ENCODE data around the gene EPHA8. TPM values are rescaled to one million over a fixed set of nuclear protein-coding genes. Genes with fewer than 3 reads are reported as not detected.

Gene EPHA8
- total and polyA plus RNA-seq, 3 donors from 2014 or later: 2.3 to 6.0 (median 5.2) TPM

- TF ChIP-seq CTCF (IDR thresholded peaks at IDR 0.05) (no peak), POLR2A (IDR thresholded peaks at IDR 0.05) (no peak)
- no peak for DNase-seq
- 86 to 89% methylated on average over 12 to 30 of the region's 30 CpGs for WGBS, 2 donors
- H3K9me3 ChIP-seq: no peaks in the 10 kb centered on the region
- no peaks in the 10 kb centered on the region for H3K36me3 ChIP-seq (ENCODE audit: low read depth, missing control alignments)
- intact Hi-C loops (cut with DNase I; ENCODE audit: low total_unique reads): no loop called here
- H3K4me3 ChIP-seq: no peak overlapping the region
- no peaks in the 10 kb centered on the region for H3K27me3 ChIP-seq
- no peaks in the 10 kb centered on the region for H3K4me1 ChIP-seq
- H3K27ac ChIP-seq: no peak overlapping the region
Observed at GRCh38 chr1:22597301-22597965, 34.1 kb downstream of the EPHA8 start.

- Histone ChIP-seq H3K27me3 (no peaks in the 10 kb centered on the region), H3K4me3 (no peak overlapping the region), H3K4me1 (no peaks in the 10 kb centered on the region), H3K9me3 (no peaks in the 10 kb centered on the region), H3K27ac (no peak overlapping the region), H3K36me3 (ENCODE audit: low read depth, missing control alignments) (no peaks in the 10 kb centered on the region)
- DNase-seq: no peak
- no peak for TF ChIP-seq POLR2A (IDR thresholded peaks at IDR 0.05)
- TF ChIP-seq CTCF (IDR thresholded peaks at IDR 0.05): no peak
- WGBS, 2 donors: 89 to 90% methylated on average over 8 of the region's 8 CpGs
- intact Hi-C loops (cut with DNase I; ENCODE audit: low total_unique reads): no loop called here
Observed at GRCh38 chr1:22597996-22598395, 34.7 kb downstream of the EPHA8 start.

- Histone ChIP-seq H3K36me3 (ENCODE audit: low read depth, missing control alignments) (no peaks in the 10 kb centered on the region), H3K4me3 (no peak overlapping the region), H3K27me3 (no peaks in the 10 kb centered on the region), H3K4me1 (no peaks in the 10 kb centered on the region), H3K9me3 (no peaks in the 10 kb centered on the region), H3K27ac (no peak overlapping the region)
- WGBS, 2 donors: 78 to 79% methylated on average over 13 to 24 of the region's 24 CpGs
- TF ChIP-seq CTCF (IDR thresholded peaks at IDR 0.05) (no peak), POLR2A (IDR thresholded peaks at IDR 0.05) (no peak)
- intact Hi-C loops (cut with DNase I; ENCODE audit: low total_unique reads): no loop called here
- no peak for DNase-seq
Observed at GRCh38 chr1:22598736-22599135, 35.4 kb downstream of the EPHA8 start.

GRCh38 chr1:22600071-22600816, 37.0 kb downstream of the EPHA8 start:
- H3K4me3 ChIP-seq: no peak overlapping the region
- TF ChIP-seq CTCF (IDR thresholded peaks at IDR 0.05) (no peak), POLR2A (IDR thresholded peaks at IDR 0.05) (no peak)
- no peaks in the 10 kb centered on the region for H3K4me1 ChIP-seq
- no peak for DNase-seq
- H3K9me3 ChIP-seq: no peaks in the 10 kb centered on the region
- 20 to 54% methylated on average over 3 to 22 of the region's 22 CpGs for WGBS, 2 donors
- intact Hi-C loops (cut with DNase I; ENCODE audit: low total_unique reads): no loop called here
- no peaks in the 10 kb centered on the region for H3K27me3 ChIP-seq
- H3K27ac ChIP-seq: no peak overlapping the region
- no peaks in the 10 kb centered on the region for H3K36me3 ChIP-seq (ENCODE audit: low read depth, missing control alignments)

Data from testis (tissue), 3 donors.